CD14-positive monocyte (primary cell): ENCODE data around the gene SCD. TPM values are rescaled to one million over a fixed set of nuclear protein-coding genes. Genes with fewer than 3 reads are reported as not detected.

ENCODE experiments used
- DNase-seq, 3 donors: peaks; one replicate each; pipeline ENCODE4 v3.0.0-alpha.2; 2011 to 2022
- H2AFZ ChIP-seq: 2 replicates; pipeline ENCODE4 v1.6.0; 2012; ENCODE audit warnings: mild to moderate bottlenecking, low read depth, low read length, inconsistent platforms; ENCODE audit not compliant: insufficient read depth, poor library complexity, severe bottlenecking
- H3K27ac ChIP-seq, 2 donors: 1 replicate in 1 of 2; 2 replicates in 1 of 2; pipeline ENCODE4 v1.5.1; 2012 to 2013; ENCODE audit warnings: low read length in 2 of 2, control low read depth in 1 of 2, inconsistent platforms in 1 of 2, low read depth in 1 of 2, mild to moderate bottlenecking in 1 of 2
- H3K27me3 ChIP-seq, 2 donors: one replicate each; pipeline versions ENCODE4 v1.6.0 to v1.6.1; 2011 to 2013; ENCODE audit warnings: low read length in 2 of 2; ENCODE audit not compliant: control insufficient read depth in 2 of 2, insufficient read depth in 2 of 2
- H3K36me3 ChIP-seq, 2 donors: replicated peaks in 1 of 2; 1 replicate in 1 of 2; 2 replicates in 1 of 2; pipeline versions ENCODE4 v1.5.1 to v1.6.1; 2012 to 2013; ENCODE audit warnings: low read length in 2 of 2, control low read depth in 1 of 2, inconsistent platforms in 1 of 2, mild to moderate bottlenecking in 1 of 2; ENCODE audit not compliant: insufficient read depth in 2 of 2, control insufficient read depth in 1 of 2
- H3K4me1 ChIP-seq, 2 donors: 1 replicate in 1 of 2; 2 replicates in 1 of 2; pipeline versions ENCODE4 v1.5.1 to v1.6.1; 2012 to 2013; ENCODE audit warnings: low read length in 2 of 2, control low read depth in 1 of 2, inconsistent platforms in 1 of 2, mild to moderate bottlenecking in 1 of 2, moderate library complexity in 1 of 2; ENCODE audit not compliant: insufficient read depth in 2 of 2, control insufficient read depth in 1 of 2
- H3K4me2 ChIP-seq: replicated peaks from 2 replicates; pipeline ENCODE3; 2012; ENCODE audit warnings: low read length, moderate library complexity, mild to moderate bottlenecking; ENCODE audit not compliant: poor library complexity, severe bottlenecking; ENCODE audit errors: extremely low read depth
- H3K4me3 ChIP-seq, 3 experiments: fragments of 200-600 bp in 1 of 3; sonication (generic) in 1 of 3; replicated peaks in 1 of 3; 1 replicate in 2 of 3; 2 replicates in 1 of 3; pipeline ENCODE4 v1.5.1; 2011 to 2013; ENCODE audit warnings: low read length in 3 of 3, mild to moderate bottlenecking in 3 of 3, control low read depth in 2 of 3, low read depth in 2 of 3, inconsistent platforms in 1 of 3, moderate library complexity in 1 of 3
- H3K79me2 ChIP-seq: 2 replicates; pipeline ENCODE4 v1.6.0; 2012; ENCODE audit warnings: mild to moderate bottlenecking, control low read depth, inconsistent platforms, low read length, moderate library complexity; ENCODE audit not compliant: insufficient read depth
- H3K9ac ChIP-seq: 2 replicates; pipeline ENCODE4 v1.6.0; 2017; ENCODE audit warnings: low read length, mild to moderate bottlenecking; ENCODE audit not compliant: insufficient read depth, poor library complexity, severe bottlenecking
- H3K9me3 ChIP-seq, 2 donors: replicated peaks in 1 of 2; 1 replicate in 1 of 2; 2 replicates in 1 of 2; pipeline versions ENCODE4 v1.5.1 to v1.6.1; 2012 to 2013; ENCODE audit warnings: low read length in 2 of 2, control low read depth in 1 of 2; ENCODE audit not compliant: control insufficient read depth in 1 of 2, insufficient read depth in 1 of 2
- H4K20me1 ChIP-seq: 2 replicates; pipeline ENCODE4 v1.6.0; 2012; ENCODE audit warnings: mild to moderate bottlenecking, low read length, control low read depth, moderate library complexity; ENCODE audit not compliant: insufficient read depth
- H3K27ac Mint-ChIP-seq, 7 donors: one replicate each; pipeline ENCODE4 v1.8.0; 2020; ENCODE audit warnings: mild to moderate bottlenecking in 7 of 7, mixed read lengths in 7 of 7, moderate library complexity in 6 of 7, inconsistent platforms in 2 of 7
- H3K27me3 Mint-ChIP-seq, 3 donors: one replicate each; pipeline ENCODE4 v1.8.0; 2021 to 2022; ENCODE audit warnings: low read depth in 3 of 3, mild to moderate bottlenecking in 3 of 3, mixed read lengths in 3 of 3, moderate library complexity in 3 of 3, inconsistent platforms in 1 of 3
- H3K36me3 Mint-ChIP-seq, 2 donors: one replicate each; pipeline ENCODE4 v1.8.0; 2020; ENCODE audit warnings: mixed read lengths in 2 of 2, inconsistent platforms in 1 of 2, mild to moderate bottlenecking in 1 of 2
- H3K4me1 Mint-ChIP-seq: one replicate; pipeline ENCODE4 v1.8.0; 2020; ENCODE audit warnings: mild to moderate bottlenecking, mixed read lengths
- H3K4me3 Mint-ChIP-seq, 2 donors: one replicate each; pipeline ENCODE4 v1.8.0; 2020; ENCODE audit warnings: mild to moderate bottlenecking in 2 of 2, mixed read lengths in 2 of 2, moderate library complexity in 1 of 2
- H3K9me3 Mint-ChIP-seq, 7 donors: one replicate each; pipeline ENCODE4 v1.8.0; 2020 to 2022; ENCODE audit warnings: mixed read lengths in 7 of 7, mild to moderate bottlenecking in 6 of 7, moderate library complexity in 6 of 7, inconsistent platforms in 2 of 7
- WGBS: methylation state at CpG from one replicate; pipeline ENCODE4 v1.1.5; 2013; ENCODE audit warnings: missing lambda C conversion rate; ENCODE audit not compliant: insufficient coverage; 5-methylcytosine and 5-hydroxymethylcytosine counted together
- intact Hi-C, 2 donors: fragments of 100-400 bp; cut with micrococcal nuclease; formaldehyde crosslinking; loops; one replicate each; pipeline versions ENCODE4 v1.15.0 to v1.15.1; 2023
- polyA plus RNA-seq, 3 donors: library from polyadenylated mRNA; depleted of rRNA in 1 of 3; unstranded in 2 of 3; stranded (reverse) in 1 of 3; fragments of 300-500 nt in 2 of 3; fragments of >200 nt in 1 of 3; fragmentation: Illumina TruSeq in 2 of 3; gene quantifications; 1 replicate in 2 of 3; 2 replicates in 1 of 3; pipeline ENCODE4 v1.2.3, GENCODE V29; 2012 to 2021
- TF ChIP-seq, protein P1 (sequence below): fragments of 200-600 bp; IDR thresholded peaks from one replicate; pipeline ENCODE4 v1.8.0; 2022; ENCODE audit warnings: antibody characterized with exemption, mild to moderate bottlenecking

SCD gene
- polyA plus RNA-seq, 3 donors = 1.00 to 3.4 (median 1.0) TPM

- DNase-seq = peak; percentile 9 to 58 (median 39)
- Mint-ChIP-seq H3K27me3 (peaks cover 36 to 54% (median 42%) of the 10 kb centered on the region in 3 donors), H3K36me3 (peaks cover 9 to 21% of the 10 kb centered on the region in 2 donors), H3K4me1 (peaks cover 23% of the 10 kb centered on the region), H3K9me3 (peaks cover 0 to 15% (median 4%) of the 10 kb centered on the region in 7 donors), H3K27ac (no peak overlapping the region), H3K4me3 (peak overlapping the region; percentile 93 to 96)
- intact Hi-C loops = loop anchor here in 1 of 2 donors (2.0 to 5.0 kb wide), 2 partner anchors 24 to 36 kb away; no protein-coding TSS in a partner anchor
- Histone ChIP-seq H3K79me2 (no peaks in the 10 kb centered on the region), H3K9me3 (no peaks in the 10 kb centered on the region), H3K4me1 (peaks cover 17 to 25% of the 10 kb centered on the region in 2 donors), H3K27me3 (peaks cover 15 to 30% of the 10 kb centered on the region in 2 donors), H2AFZ (peak overlapping the region; percentile 73), H3K27ac (no peak overlapping the region), H3K36me3 (no peaks in the 10 kb centered on the region), H3K4me3 (peak overlapping the region; percentile 50 to 73 (median 59)), H4K20me1 (no peaks in the 10 kb centered on the region), H3K4me2 (peak overlapping the region; percentile 77), H3K9ac (peak overlapping the region; percentile 48)
- TF ChIP-seq, protein P1, sequence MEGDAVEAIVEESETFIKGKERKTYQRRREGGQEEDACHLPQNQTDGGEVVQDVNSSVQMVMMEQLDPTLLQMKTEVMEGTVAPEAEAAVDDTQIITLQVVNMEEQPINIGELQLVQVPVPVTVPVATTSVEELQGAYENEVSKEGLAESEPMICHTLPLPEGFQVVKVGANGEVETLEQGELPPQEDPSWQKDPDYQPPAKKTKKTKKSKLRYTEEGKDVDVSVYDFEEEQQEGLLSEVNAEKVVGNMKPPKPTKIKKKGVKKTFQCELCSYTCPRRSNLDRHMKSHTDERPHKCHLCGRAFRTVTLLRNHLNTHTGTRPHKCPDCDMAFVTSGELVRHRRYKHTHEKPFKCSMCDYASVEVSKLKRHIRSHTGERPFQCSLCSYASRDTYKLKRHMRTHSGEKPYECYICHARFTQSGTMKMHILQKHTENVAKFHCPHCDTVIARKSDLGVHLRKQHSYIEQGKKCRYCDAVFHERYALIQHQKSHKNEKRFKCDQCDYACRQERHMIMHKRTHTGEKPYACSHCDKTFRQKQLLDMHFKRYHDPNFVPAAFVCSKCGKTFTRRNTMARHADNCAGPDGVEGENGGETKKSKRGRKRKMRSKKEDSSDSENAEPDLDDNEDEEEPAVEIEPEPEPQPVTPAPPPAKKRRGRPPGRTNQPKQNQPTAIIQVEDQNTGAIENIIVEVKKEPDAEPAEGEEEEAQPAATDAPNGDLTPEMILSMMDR = no peak
- WGBS = under 1% methylated on average over 28 of the region's 36 CpGs
Measured at GRCh38 chr10:100346351-100346764, 675 bp upstream of the SCD start.

GRCh38 chr10:100347568-100348195, 649 bp downstream of the SCD start:
- Mint-ChIP-seq H3K4me3 (peak overlapping the region; percentile 93 to 96), H3K27ac (peak overlapping the region in 2 of 7 donors; percentile 49 to 69), H3K36me3 (peaks cover 9 to 26% of the 10 kb centered on the region in 2 donors), H3K27me3 (peaks cover 39 to 54% (median 42%) of the 10 kb centered on the region in 3 donors), H3K9me3 (peaks cover 0 to 15% (median 4%) of the 10 kb centered on the region in 7 donors), H3K4me1 (peaks cover 20% of the 10 kb centered on the region)
- WGBS = 0% methylated on average over 13 of the region's 32 CpGs
- Histone ChIP-seq H2AFZ (peak overlapping the region; percentile 73), H3K4me3 (peak overlapping the region; percentile 50 to 73 (median 59)), H3K4me1 (peaks cover 17 to 22% of the 10 kb centered on the region in 2 donors), H3K27ac (no peak overlapping the region), H3K9ac (peak overlapping the region; percentile 48), H3K36me3 (no peaks in the 10 kb centered on the region), H3K27me3 (peaks cover 15 to 30% of the 10 kb centered on the region in 2 donors), H3K9me3 (no peaks in the 10 kb centered on the region), H4K20me1 (no peaks in the 10 kb centered on the region), H3K79me2 (no peaks in the 10 kb centered on the region), H3K4me2 (peak overlapping the region; percentile 77)
- peak in 1 of 3 donors; percentile 11 for DNase-seq
- TF ChIP-seq, protein P1 = no peak
- intact Hi-C loops = loop anchor here in 1 of 2 donors (2.0 to 5.0 kb wide), 2 partner anchors 23 to 35 kb away; no protein-coding TSS in a partner anchor
